SK-N-SH treated with all-trans-retinoic acid at 6 μM for 48 hours (cell line): ENCODE data around the gene ULK1.

ENCODE experiments used
- ARNTL ChIP-seq: fragments of 450-650 bp; formaldehyde crosslinking; IDR thresholded peaks from 2 replicates; pipeline ENCODE4 v1.5.0; 2020; ENCODE audit warnings: low read depth, mild to moderate bottlenecking, moderate library complexity, borderline replicate concordance
- BACH2 ChIP-seq: fragments of 250-450 bp; sonication (Bioruptor Pico); IDR thresholded peaks from 2 replicates; pipeline ENCODE4 v1.9.0; 2021; ENCODE audit warnings: mild to moderate bottlenecking, borderline replicate concordance
- CREB5 ChIP-seq: fragments of 250-450 bp; sonication (Bioruptor Pico); IDR thresholded peaks from 2 replicates; pipeline ENCODE4 v1.5.1; 2020; ENCODE audit warnings: low read depth, mild to moderate bottlenecking, moderate library complexity
- RARB ChIP-seq: fragments of 250-450 bp; sonication (Bioruptor Pico); IDR thresholded peaks from 2 replicates; pipeline ENCODE4 v1.8.0; 2021; ENCODE audit warnings: mild to moderate bottlenecking, moderate library complexity
- SNAI2 ChIP-seq: fragments of 250-450 bp; sonication (Bioruptor Pico); IDR thresholded peaks from 2 replicates; pipeline ENCODE4 v1.5.0; 2020; ENCODE audit warnings: mild to moderate bottlenecking, moderate library complexity
- TCF4 ChIP-seq: fragments of 250-450 bp; sonication (Bioruptor Pico); IDR thresholded peaks from 2 replicates; pipeline ENCODE4 v1.8.0; 2021; ENCODE audit warnings: mild to moderate bottlenecking, moderate library complexity, borderline replicate concordance
- ZC3H10 ChIP-seq: fragments of 250-450 bp; sonication (Bioruptor Pico); IDR thresholded peaks from 2 replicates; pipeline ENCODE4 v1.5.1; 2021; ENCODE audit warnings: mild to moderate bottlenecking, moderate library complexity
- ZFP30 ChIP-seq: fragments of 450-650 bp; formaldehyde crosslinking; IDR thresholded peaks from 2 replicates; pipeline ENCODE4 v1.5.0; 2022; ENCODE audit warnings: mild to moderate bottlenecking, moderate library complexity
- TF ChIP-seq, protein P1 (sequence below): fragments of 250-450 bp; sonication (Bioruptor Pico); IDR thresholded peaks from 2 replicates; pipeline ENCODE4 v1.8.0; 2020; ENCODE audit warnings: mild to moderate bottlenecking, moderate library complexity, borderline replicate concordance

GRCh38 chr12:131917711-131918306 lies 23.4 kb downstream of the ULK1 start:
- TF ChIP-seq TCF4 (CRISPR knock-in tag) (no peak), BACH2 (no peak), CREB5 (no peak), ZC3H10 (CRISPR knock-in tag) (no peak), ZFP30 (CRISPR knock-in tag) (no peak), ARNTL (CRISPR knock-in tag) (no peak), RARB (CRISPR knock-in tag) (no peak), SNAI2 (CRISPR knock-in tag) (no peak)
- TF ChIP-seq, protein P1, sequence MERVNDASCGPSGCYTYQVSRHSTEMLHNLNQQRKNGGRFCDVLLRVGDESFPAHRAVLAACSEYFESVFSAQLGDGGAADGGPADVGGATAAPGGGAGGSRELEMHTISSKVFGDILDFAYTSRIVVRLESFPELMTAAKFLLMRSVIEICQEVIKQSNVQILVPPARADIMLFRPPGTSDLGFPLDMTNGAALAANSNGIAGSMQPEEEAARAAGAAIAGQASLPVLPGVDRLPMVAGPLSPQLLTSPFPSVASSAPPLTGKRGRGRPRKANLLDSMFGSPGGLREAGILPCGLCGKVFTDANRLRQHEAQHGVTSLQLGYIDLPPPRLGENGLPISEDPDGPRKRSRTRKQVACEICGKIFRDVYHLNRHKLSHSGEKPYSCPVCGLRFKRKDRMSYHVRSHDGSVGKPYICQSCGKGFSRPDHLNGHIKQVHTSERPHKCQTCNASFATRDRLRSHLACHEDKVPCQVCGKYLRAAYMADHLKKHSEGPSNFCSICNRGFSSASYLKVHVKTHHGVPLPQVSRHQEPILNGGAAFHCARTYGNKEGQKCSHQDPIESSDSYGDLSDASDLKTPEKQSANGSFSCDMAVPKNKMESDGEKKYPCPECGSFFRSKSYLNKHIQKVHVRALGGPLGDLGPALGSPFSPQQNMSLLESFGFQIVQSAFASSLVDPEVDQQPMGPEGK (CRISPR knock-in tag): no peak
